Stimulated activated naive CD8-positive, alpha-beta T cell treated with anti-CD3 and anti-CD28 coated beads, Interleukin-15, Interleukin-2, amounts not matched to agents 100 ng/mL and 50 ng/mL, for 24 hours (primary cell): ENCODE data around the gene MAP3K2.

Experiments
- H3K27ac Mint-ChIP-seq: one replicate; pipeline ENCODE4 v1.8.0; 2021; ENCODE audit warnings: mild to moderate bottlenecking, mixed read lengths
- H3K27me3 Mint-ChIP-seq: one replicate; pipeline ENCODE4 v1.8.0; 2021; ENCODE audit warnings: mixed read lengths
- H3K36me3 Mint-ChIP-seq: one replicate; pipeline ENCODE4 v1.8.0; 2021; ENCODE audit warnings: low read depth, mixed read lengths
- H3K4me1 Mint-ChIP-seq: one replicate; pipeline ENCODE4 v1.8.0; 2021; ENCODE audit warnings: low read depth, mixed read lengths
- H3K4me3 Mint-ChIP-seq: one replicate; pipeline ENCODE4 v1.8.0; 2021; ENCODE audit warnings: mild to moderate bottlenecking, mixed read lengths
- H3K9me3 Mint-ChIP-seq: one replicate; pipeline ENCODE4 v1.8.0; 2021; ENCODE audit warnings: mixed read lengths

MAP3K2 gene

GRCh38 chr2:127343277-127343676 is 44.5 kb downstream of the MAP3K2 start:
- no peak overlapping the region for H3K27ac Mint-ChIP-seq
- no peaks in the 10 kb centered on the region for H3K27me3 Mint-ChIP-seq
- H3K4me1 Mint-ChIP-seq: peaks cover 43% of the 10 kb centered on the region
- H3K9me3 Mint-ChIP-seq: no peaks in the 10 kb centered on the region
- H3K4me3 Mint-ChIP-seq: no peak overlapping the region
- H3K36me3 Mint-ChIP-seq: peaks cover 38% of the 10 kb centered on the region

- no peak overlapping the region for H3K4me3 Mint-ChIP-seq
- no peaks in the 10 kb centered on the region for H3K27me3 Mint-ChIP-seq
- H3K27ac Mint-ChIP-seq: no peak overlapping the region
- H3K36me3 Mint-ChIP-seq: peaks cover 49% of the 10 kb centered on the region
- no peaks in the 10 kb centered on the region for H3K9me3 Mint-ChIP-seq
- peaks cover 32% of the 10 kb centered on the region for H3K4me1 Mint-ChIP-seq
These were observed 45.7 kb downstream of the MAP3K2 start for GRCh38 chr2:127342101-127342500.

GRCh38 chr2:127332335-127332734 is 55.4 kb downstream of the MAP3K2 start:
- no peak overlapping the region for H3K4me3 Mint-ChIP-seq
- no peak overlapping the region for H3K27ac Mint-ChIP-seq
- H3K4me1 Mint-ChIP-seq: no peaks in the 10 kb centered on the region
- H3K27me3 Mint-ChIP-seq: no peaks in the 10 kb centered on the region
- peaks cover 54% of the 10 kb centered on the region for H3K36me3 Mint-ChIP-seq
- no peaks in the 10 kb centered on the region for H3K9me3 Mint-ChIP-seq

GRCh38 chr2:127330753-127331152 is 57.0 kb downstream of the MAP3K2 start:
- Mint-ChIP-seq H3K27me3 (no peaks in the 10 kb centered on the region), H3K36me3 (peaks cover 60% of the 10 kb centered on the region), H3K9me3 (no peaks in the 10 kb centered on the region), H3K4me1 (no peaks in the 10 kb centered on the region), H3K4me3 (no peak overlapping the region), H3K27ac (no peak overlapping the region)

- H3K27me3 Mint-ChIP-seq: no peaks in the 10 kb centered on the region
- H3K27ac Mint-ChIP-seq: no peak overlapping the region
- peaks cover 60% of the 10 kb centered on the region for H3K36me3 Mint-ChIP-seq
- H3K4me3 Mint-ChIP-seq: no peak overlapping the region
- H3K9me3 Mint-ChIP-seq: no peaks in the 10 kb centered on the region
- H3K4me1 Mint-ChIP-seq: no peaks in the 10 kb centered on the region
These were observed 61.4 kb downstream of the MAP3K2 start for GRCh38 chr2:127326289-127326945.

GRCh38 chr2:127324635-127325034 is 63.1 kb downstream of the MAP3K2 start:
- no peak overlapping the region for H3K4me3 Mint-ChIP-seq
- no peaks in the 10 kb centered on the region for H3K27me3 Mint-ChIP-seq
- H3K27ac Mint-ChIP-seq: no peak overlapping the region

GRCh38 chr2:127321303-127321702 is 66.5 kb downstream of the MAP3K2 start:
- H3K4me1 Mint-ChIP-seq: peaks cover 9% of the 10 kb centered on the region
- peaks cover 7% of the 10 kb centered on the region for H3K9me3 Mint-ChIP-seq
- H3K36me3 Mint-ChIP-seq: peaks cover 81% of the 10 kb centered on the region
- no peak overlapping the region for H3K27ac Mint-ChIP-seq
- H3K4me3 Mint-ChIP-seq: no peak overlapping the region
- no peaks in the 10 kb centered on the region for H3K27me3 Mint-ChIP-seq

More at GRCh38 chr2:127324635-127325034, 63.1 kb downstream of the MAP3K2 start:
- H3K36me3 Mint-ChIP-seq: peaks cover 72% of the 10 kb centered on the region
- H3K4me1 Mint-ChIP-seq: peaks cover 9% of the 10 kb centered on the region
- H3K9me3 Mint-ChIP-seq: peaks cover 7% of the 10 kb centered on the region

- H3K9me3 Mint-ChIP-seq: peaks cover 7% of the 10 kb centered on the region
- no peaks in the 10 kb centered on the region for H3K27me3 Mint-ChIP-seq
- H3K4me3 Mint-ChIP-seq: no peak overlapping the region
- H3K27ac Mint-ChIP-seq: peak overlapping the region; percentile 89
- peaks cover 9% of the 10 kb centered on the region for H3K4me1 Mint-ChIP-seq
- H3K36me3 Mint-ChIP-seq: peaks cover 80% of the 10 kb centered on the region
These were observed 67.0 kb downstream of the MAP3K2 start for GRCh38 chr2:127320586-127321275.

GRCh38 chr2:127320067-127320466 is 67.7 kb downstream of the MAP3K2 start:
- Mint-ChIP-seq H3K9me3 (peaks cover 7% of the 10 kb centered on the region), H3K27ac (peak overlapping the region; percentile 89), H3K36me3 (peaks cover 81% of the 10 kb centered on the region), H3K4me3 (peak overlapping the region; percentile 52), H3K4me1 (peaks cover 9% of the 10 kb centered on the region), H3K27me3 (no peaks in the 10 kb centered on the region)

- H3K27me3 Mint-ChIP-seq: no peaks in the 10 kb centered on the region
- no peak overlapping the region for H3K27ac Mint-ChIP-seq
- peaks cover 70% of the 10 kb centered on the region for H3K36me3 Mint-ChIP-seq
- no peaks in the 10 kb centered on the region for H3K4me1 Mint-ChIP-seq
- H3K4me3 Mint-ChIP-seq: no peak overlapping the region
- no peaks in the 10 kb centered on the region for H3K9me3 Mint-ChIP-seq
These were observed 73.4 kb downstream of the MAP3K2 start for GRCh38 chr2:127314193-127314988.

- Mint-ChIP-seq H3K4me1 (no peaks in the 10 kb centered on the region), H3K27ac (no peak overlapping the region), H3K4me3 (no peak overlapping the region), H3K36me3 (peaks cover 65% of the 10 kb centered on the region), H3K27me3 (no peaks in the 10 kb centered on the region), H3K9me3 (no peaks in the 10 kb centered on the region)
These were observed 74.4 kb downstream of the MAP3K2 start for GRCh38 chr2:127313406-127313805.

- Mint-ChIP-seq H3K4me3 (no peak overlapping the region), H3K4me1 (no peaks in the 10 kb centered on the region), H3K27ac (no peak overlapping the region), H3K27me3 (no peaks in the 10 kb centered on the region), H3K36me3 (peaks cover 57% of the 10 kb centered on the region), H3K9me3 (no peaks in the 10 kb centered on the region)
These were observed 76.8 kb downstream of the MAP3K2 start for GRCh38 chr2:127310980-127311379.

- H3K4me3 Mint-ChIP-seq: no peak overlapping the region
- H3K36me3 Mint-ChIP-seq: peaks cover 54% of the 10 kb centered on the region
- no peaks in the 10 kb centered on the region for H3K27me3 Mint-ChIP-seq
- H3K9me3 Mint-ChIP-seq: no peaks in the 10 kb centered on the region
- no peaks in the 10 kb centered on the region for H3K4me1 Mint-ChIP-seq
- H3K27ac Mint-ChIP-seq: no peak overlapping the region
These were observed 78.3 kb downstream of the MAP3K2 start for GRCh38 chr2:127309468-127309867.

- no peaks in the 10 kb centered on the region for H3K4me1 Mint-ChIP-seq
- no peak overlapping the region for H3K27ac Mint-ChIP-seq
- H3K9me3 Mint-ChIP-seq: no peaks in the 10 kb centered on the region
- no peak overlapping the region for H3K4me3 Mint-ChIP-seq
- H3K27me3 Mint-ChIP-seq: no peaks in the 10 kb centered on the region
- peaks cover 47% of the 10 kb centered on the region for H3K36me3 Mint-ChIP-seq
These were observed 79.1 kb downstream of the MAP3K2 start for GRCh38 chr2:127308586-127309138.
